Cerebellar nuclear complex (tissue), 1 donor: ENCODE measurements around the gene AOC2.
"Not testable (repeated sequence)": the region's sequence is repeated elsewhere in the genome, so short reads cannot be mapped to it uniquely, and the experiment has no call there.

Experiments used
- DNase-seq, 2 experiments: peaks; one replicate each; lab custom pipeline; 2025; lab: John Stamatoyannopoulos, UW

The AOC2 gene

GRCh38 chr17:42832934-42833766 is 11.2 kb upstream of the AOC2 start, which contains the start of gene PSME3:
Gene PSME3 (plus strand): TSS chr17:42833397. CDS start chr17:42833632, 235 bp downstream.
- peak in 1 of 2 experiments; percentile 56 for DNase-seq

GRCh38 chr17:42833767-42834422 is 10.5 kb upstream of the AOC2 start:
- DNase-seq: no peak

- DNase-seq: no peak
Observed at GRCh38 chr17:42835732-42836131, 8.6 kb upstream of the AOC2 start.

- DNase-seq: no peak
Observed at GRCh38 chr17:42841975-42842685, 2.2 kb upstream of the AOC2 start.

- no peak for DNase-seq
Observed at GRCh38 chr17:42843358-42843934, 934 bp upstream of the AOC2 start.

- no peak for DNase-seq
Observed at GRCh38 chr17:42844761-42845555, 578 bp downstream of the AOC2 start.

- no peak for DNase-seq
Observed at GRCh38 chr17:42845556-42845917, 1.2 kb downstream of the AOC2 start.

GRCh38 chr17:42845918-42846593 is 1.7 kb downstream of the AOC2 start:
- no peak for DNase-seq

- no peak for DNase-seq
Observed at GRCh38 chr17:42846594-42847280, 2.4 kb downstream of the AOC2 start.

- DNase-seq: no peak
Observed at GRCh38 chr17:42848093-42848492, 3.7 kb downstream of the AOC2 start.

GRCh38 chr17:42849031-42849430 is 4.7 kb downstream of the AOC2 start:
- DNase-seq: no peak

- DNase-seq: no peak
Observed at GRCh38 chr17:42849451-42850181, 5.2 kb downstream of the AOC2 start.

- DNase-seq: no peak
Observed at GRCh38 chr17:42850954-42851353, 6.6 kb downstream of the AOC2 start, which contains the start of gene AOC3. Gene AOC3 (plus strand): TSS chr17:42851199. CDS start chr17:42851344, 145 bp downstream.

GRCh38 chr17:42851371-42852240 is 7.2 kb downstream of the AOC2 start:
- DNase-seq: not testable (repeated sequence)

- no peak for DNase-seq
Observed at GRCh38 chr17:42852351-42852750, 8.0 kb downstream of the AOC2 start.

- DNase-seq: no peak
Observed at GRCh38 chr17:42853004-42853403, 8.6 kb downstream of the AOC2 start.

- no peak for DNase-seq
Observed at GRCh38 chr17:42853597-42853967, 9.2 kb downstream of the AOC2 start.

GRCh38 chr17:42853968-42854790 is 9.8 kb downstream of the AOC2 start:
- no peak for DNase-seq
